ENCODE results near the gene OR2V1. TPM values are rescaled to one million over a fixed set of nuclear protein-coding genes. Genes with fewer than 3 reads are reported as not detected.
"Not testable (repeated sequence)": the region's sequence is repeated elsewhere in the genome, so short reads cannot be mapped to it uniquely, and the experiment has no call there.

OR2V1 gene
- total and polyA plus RNA-seq, 2 of the 4 experiments (the other 2 are of a cell fraction): not detected

- peak; percentile 8 for ATAC-seq (ENCODE audit: low read depth)
Measured at GRCh38 chr5:181097759-181098491, 33.0 kb downstream of the OR2V1 start.

GRCh38 chr5:181097383-181097753 is 33.6 kb downstream of the OR2V1 start:
- dilution Hi-C loops (cut with HindIII; ENCODE audit: low sequenced_read_pairs, unreplicated experiment); H3K4me3 ChIP-seq (ENCODE audit: insufficient read depth, low read depth, low read length); H2BK15ac ChIP-seq (ENCODE audit: low read depth, low read length); H3K9me1 ChIP-seq (ENCODE audit: insufficient read depth, low read length); DNase-seq; H4K20me1 ChIP-seq (ENCODE audit: insufficient read depth, low read length); H3K27me3 ChIP-seq (ENCODE audit: control insufficient read depth, insufficient read depth, low read length); H3K56ac ChIP-seq (ENCODE audit: extremely low read depth, insufficient read depth, low read length); H2AFZ ChIP-seq (replicated peaks; ENCODE audit: low read length, poor library complexity); H3K4me2 ChIP-seq (ENCODE audit: low read depth, low read length); H3K18ac ChIP-seq (ENCODE audit: low read depth, low read length); H4K5ac ChIP-seq (ENCODE audit: low read depth, low read length); H3K14ac ChIP-seq (replicated peaks; ENCODE audit: low read depth, low read length); H2AK5ac ChIP-seq (ENCODE audit: low read depth, low read length); BruUV-seq (replicated peaks); H2BK5ac ChIP-seq (ENCODE audit: low read depth, low read length, poor library complexity, severe bottlenecking); H3K4me1 ChIP-seq (ENCODE audit: control insufficient read depth, insufficient read depth, low read length); H4K8ac ChIP-seq (ENCODE audit: low read depth in 2 of 2, low read length in 2 of 2); intact Hi-C loops (cut with micrococcal nuclease); H2BK20ac ChIP-seq (ENCODE audit: low read depth, low read length); H3K4ac ChIP-seq (ENCODE audit: low read depth, low read length); H2BK120ac ChIP-seq (ENCODE audit: low read depth, low read length); H3K79me1 ChIP-seq (ENCODE audit: low read depth in 1 of 2, low read length in 2 of 2); H3K23ac ChIP-seq (ENCODE audit: low read depth, low read length); H3K36me3 ChIP-seq (ENCODE audit: control insufficient read depth, insufficient read depth, low read length); POLR2A ChIA-PET (ENCODE audit: unreplicated experiment); H4K91ac ChIP-seq (ENCODE audit: insufficient read depth, low read depth, low read length); H3K9me3 ChIP-seq (ENCODE audit: control insufficient read depth, insufficient read depth, low read length); H3K27ac ChIP-seq (ENCODE audit: insufficient read depth, low read length); H2AK9ac ChIP-seq (replicated peaks; ENCODE audit: low read depth, low read length, poor library complexity); in situ Hi-C loops (cut with MboI; ENCODE audit: low sequenced_read_pairs); CTCF ChIA-PET; H3K9ac ChIP-seq (ENCODE audit: low read depth, low read length): not testable (repeated sequence)
- ATAC-seq (ENCODE audit: low read depth): peak; percentile 35; the same call in 1 of the 2 replicates
- WGBS, 2 experiments (ENCODE audit: extremely low coverage in 2 of 2, insufficient read length in 1 of 2): no CpG with 5 or more reads among the region's 26 CpGs

More at GRCh38 chr5:181097759-181098491, 33.0 kb downstream of the OR2V1 start:
- H3K36me3 ChIP-seq (ENCODE audit: control insufficient read depth, insufficient read depth, low read length); H2AFZ ChIP-seq (replicated peaks; ENCODE audit: low read length, poor library complexity); DNase-seq; H2BK120ac ChIP-seq (ENCODE audit: low read depth, low read length); H2BK5ac ChIP-seq (ENCODE audit: low read depth, low read length, poor library complexity, severe bottlenecking); H4K20me1 ChIP-seq (ENCODE audit: insufficient read depth, low read length); H2AK5ac ChIP-seq (ENCODE audit: low read depth, low read length); H3K79me1 ChIP-seq (ENCODE audit: low read depth in 1 of 2, low read length in 2 of 2); H3K56ac ChIP-seq (ENCODE audit: extremely low read depth, insufficient read depth, low read length); BruUV-seq (replicated peaks); H3K4ac ChIP-seq (ENCODE audit: low read depth, low read length); H2AK9ac ChIP-seq (replicated peaks; ENCODE audit: low read depth, low read length, poor library complexity); in situ Hi-C loops (cut with MboI; ENCODE audit: low sequenced_read_pairs); H3K4me3 ChIP-seq (ENCODE audit: insufficient read depth, low read depth, low read length); H2BK15ac ChIP-seq (ENCODE audit: low read depth, low read length); H3K9me1 ChIP-seq (ENCODE audit: insufficient read depth, low read length); H3K4me2 ChIP-seq (ENCODE audit: low read depth, low read length); H4K8ac ChIP-seq (ENCODE audit: low read depth in 2 of 2, low read length in 2 of 2); H3K27ac ChIP-seq (ENCODE audit: insufficient read depth, low read length); H3K23ac ChIP-seq (ENCODE audit: low read depth, low read length); H3K27me3 ChIP-seq (ENCODE audit: control insufficient read depth, insufficient read depth, low read length); H3K4me1 ChIP-seq (ENCODE audit: control insufficient read depth, insufficient read depth, low read length); H4K91ac ChIP-seq (ENCODE audit: insufficient read depth, low read depth, low read length); H3K9ac ChIP-seq (ENCODE audit: low read depth, low read length); CTCF ChIA-PET; POLR2A ChIA-PET (ENCODE audit: unreplicated experiment); dilution Hi-C loops (cut with HindIII; ENCODE audit: low sequenced_read_pairs, unreplicated experiment); H3K18ac ChIP-seq (ENCODE audit: low read depth, low read length); H3K14ac ChIP-seq (replicated peaks; ENCODE audit: low read depth, low read length); intact Hi-C loops (cut with micrococcal nuclease); H4K5ac ChIP-seq (ENCODE audit: low read depth, low read length); H2BK20ac ChIP-seq (ENCODE audit: low read depth, low read length); H3K9me3 ChIP-seq (ENCODE audit: control insufficient read depth, insufficient read depth, low read length): not testable (repeated sequence)
- no CpG with 5 or more reads among the region's 56 CpGs for WGBS, 2 experiments (ENCODE audit: extremely low coverage in 2 of 2, insufficient read length in 1 of 2)
